GM19023 (cell line): ENCODE data around the gene PTMS.

Source experiments
- ATAC-seq: cut with Tn5 transposase; IDR thresholded peaks from one replicate; pipeline ENCODE4 v1.9.1; 2021; ENCODE audit warnings: mild to moderate bottlenecking, moderate library complexity; ENCODE audit not compliant: unreplicated experiment

The PTMS gene

GRCh38 chr12:6771509-6772330 lies 5.6 kb downstream of the PTMS start:
- ATAC-seq = no peak

GRCh38 chr12:6772331-6772695 lies 6.2 kb downstream of the PTMS start, which contains the start of gene LAG3:
Gene LAG3, plus strand, starts transcription at chr12:6772520. Its CDS starts 333 bp downstream, at chr12:6772853.
- ATAC-seq = no peak

- ATAC-seq = no peak
These were observed 6.8 kb downstream of the PTMS start for GRCh38 chr12:6772726-6773589.

GRCh38 chr12:6773590-6774351 lies 7.6 kb downstream of the PTMS start:
- ATAC-seq = no peak

GRCh38 chr12:6774499-6775062 lies 8.4 kb downstream of the PTMS start:
- ATAC-seq = no peak

- ATAC-seq = no peak
These were observed 9.3 kb downstream of the PTMS start for GRCh38 chr12:6775185-6776174.

- no peak for ATAC-seq
These were observed 11.2 kb downstream of the PTMS start for GRCh38 chr12:6777386-6777785.

GRCh38 chr12:6778217-6778573 lies 12.0 kb downstream of the PTMS start:
- ATAC-seq = no peak

- ATAC-seq = peak; percentile 69
These were observed 12.7 kb downstream of the PTMS start for GRCh38 chr12:6778574-6779550.

- ATAC-seq = no peak
These were observed 13.7 kb downstream of the PTMS start for GRCh38 chr12:6779708-6780432.

- ATAC-seq = no peak
These were observed 14.4 kb downstream of the PTMS start for GRCh38 chr12:6780573-6780972.

- ATAC-seq = no peak
These were observed 16.0 kb downstream of the PTMS start for GRCh38 chr12:6782119-6782518.

GRCh38 chr12:6782850-6783566 lies 16.8 kb downstream of the PTMS start:
- ATAC-seq = no peak

GRCh38 chr12:6783828-6784227 lies 17.7 kb downstream of the PTMS start:
- no peak for ATAC-seq

- no peak for ATAC-seq
These were observed 18.1 kb downstream of the PTMS start for GRCh38 chr12:6784296-6784695.

- ATAC-seq = no peak
These were observed 18.6 kb downstream of the PTMS start for GRCh38 chr12:6784761-6785160.

GRCh38 chr12:6786416-6787094 lies 20.4 kb downstream of the PTMS start:
- ATAC-seq = no peak
